Brain microvascular endothelial cell (primary cell): ENCODE data around the gene ZNF8.

Experiments
- DNase-seq: peaks from one replicate; pipeline ENCODE4 v3.0.0-alpha.2; 2020
- H3K27ac ChIP-seq: fragments of 250-450 bp; sonication (Bioruptor Pico); 2 replicates; pipeline ENCODE4 v1.5.1; 2020; ENCODE audit warnings: mild to moderate bottlenecking, moderate library complexity
- H3K27me3 ChIP-seq: fragments of 250-450 bp; sonication (Bioruptor Pico); replicated peaks from 2 replicates; pipeline ENCODE4 v1.5.1; 2020; ENCODE audit warnings: mild to moderate bottlenecking
- H3K36me3 ChIP-seq: fragments of 250-450 bp; sonication (Bioruptor Pico); replicated peaks from 2 replicates; pipeline ENCODE4 v1.5.1; 2020; ENCODE audit warnings: mild to moderate bottlenecking
- H3K4me3 ChIP-seq: 2 replicates; pipeline ENCODE4 v1.5.1; 2011; ENCODE audit warnings: low read depth, mild to moderate bottlenecking, control low read depth, low read length, moderate library complexity
- CTCF ChIP-seq: IDR thresholded peaks from 2 replicates; pipeline ENCODE4 v1.5.1; 2011; ENCODE audit warnings: low read depth, mild to moderate bottlenecking, moderate library complexity, low read length, control low read depth, inconsistent platforms; ENCODE audit errors: missing control alignments
- in situ Hi-C: cut with HindIII; loops from 2 replicates; pipeline ENCODE4 v1.10.0; 2017; ENCODE audit warnings: low sequenced_read_pairs, low pct_ligation_motif_present

The ZNF8 gene

GRCh38 chr19:58279925-58280316 lies 1.2 kb downstream of the ZNF8 start:
- no peak overlapping the region for H3K27ac ChIP-seq
- in situ Hi-C loops, result no loop called here

GRCh38 chr19:58284199-58284598 lies 5.4 kb downstream of the ZNF8 start:
- Histone ChIP-seq H3K27me3 (no peaks in the 10 kb centered on the region), H3K27ac (no peak overlapping the region), H3K36me3 (peaks cover 35% of the 10 kb centered on the region), H3K4me3 (no peak overlapping the region)
- in situ Hi-C loops, result no loop called here
- DNase-seq, result no peak
- no peak for TF ChIP-seq CTCF

More at GRCh38 chr19:58279925-58280316, 1.2 kb downstream of the ZNF8 start:
- no peak for DNase-seq
- TF ChIP-seq CTCF, result no peak
- H3K27me3 ChIP-seq, result no peaks in the 10 kb centered on the region
- H3K4me3 ChIP-seq, result peak overlapping the region; percentile 90
- no peaks in the 10 kb centered on the region for H3K36me3 ChIP-seq

- peaks cover 86% of the 10 kb centered on the region for H3K36me3 ChIP-seq
- no peak for DNase-seq
- H3K4me3 ChIP-seq, result no peak overlapping the region
- H3K27me3 ChIP-seq, result no peaks in the 10 kb centered on the region
- no peak overlapping the region for H3K27ac ChIP-seq
- in situ Hi-C loops, result no loop called here
- no peak for TF ChIP-seq CTCF
Measured at GRCh38 chr19:58291943-58292342, 13.2 kb downstream of the ZNF8 start.

GRCh38 chr19:58294743-58295374 lies 16.1 kb downstream of the ZNF8 start:
- peaks cover 70% of the 10 kb centered on the region for H3K36me3 ChIP-seq
- TF ChIP-seq CTCF, result no peak
- in situ Hi-C loops, result no loop called here
- H3K27me3 ChIP-seq, result no peaks in the 10 kb centered on the region
- H3K27ac ChIP-seq, result no peak overlapping the region
- H3K4me3 ChIP-seq, result no peak overlapping the region
- DNase-seq, result no peak

GRCh38 chr19:58296104-58296503 lies 17.3 kb downstream of the ZNF8 start:
- TF ChIP-seq CTCF, result no peak
- DNase-seq, result no peak
- Histone ChIP-seq H3K36me3 (peaks cover 67% of the 10 kb centered on the region), H3K27ac (no peak overlapping the region), H3K4me3 (no peak overlapping the region), H3K27me3 (no peaks in the 10 kb centered on the region)
- in situ Hi-C loops, result no loop called here

GRCh38 chr19:58300620-58301019 lies 21.9 kb downstream of the ZNF8 start:
- no peak for TF ChIP-seq CTCF
- Histone ChIP-seq H3K27me3 (no peaks in the 10 kb centered on the region), H3K36me3 (peaks cover 32% of the 10 kb centered on the region), H3K4me3 (no peak overlapping the region), H3K27ac (no peak overlapping the region)
- no peak for DNase-seq
- in situ Hi-C loops, result no loop called here
